Measurements from ENCODE around the gene ZNF157. TPM values are rescaled to one million over a fixed set of nuclear protein-coding genes. Genes with fewer than 3 reads are reported as not detected.

Gene ZNF157
- total RNA-seq, 1 experiment from 2014 or later, result not detected

DNA sequence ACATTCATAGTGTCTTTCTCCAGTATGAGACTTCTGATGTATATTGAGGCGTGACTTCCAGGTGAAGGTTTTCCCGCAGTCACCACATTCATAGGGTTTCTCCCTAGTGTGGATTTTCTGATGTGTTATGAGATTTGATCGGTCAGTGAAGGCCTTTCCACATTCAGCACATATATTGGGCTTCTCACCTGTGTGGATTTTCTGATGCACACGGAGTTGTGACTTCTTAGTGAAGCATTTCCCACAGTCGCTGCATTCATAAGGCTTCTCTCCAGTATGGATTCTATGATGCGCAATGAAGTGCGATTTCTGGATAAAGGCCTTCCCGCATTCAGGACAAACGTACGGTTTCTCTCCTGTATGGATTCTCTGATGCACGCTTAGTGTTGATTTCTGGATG is 77.2 kb downstream of the ZNF157 start:
- Mint-ChIP-seq H3K9me3 (ENCODE audit: low read depth, unreplicated experiment) (peaks cover 7% of the 10 kb centered on the region), H3K4me1 (ENCODE audit: low read depth, unreplicated experiment) (no peaks in the 10 kb centered on the region)
- BruUV-seq (replicated peaks), result no TSS peak

DNA sequence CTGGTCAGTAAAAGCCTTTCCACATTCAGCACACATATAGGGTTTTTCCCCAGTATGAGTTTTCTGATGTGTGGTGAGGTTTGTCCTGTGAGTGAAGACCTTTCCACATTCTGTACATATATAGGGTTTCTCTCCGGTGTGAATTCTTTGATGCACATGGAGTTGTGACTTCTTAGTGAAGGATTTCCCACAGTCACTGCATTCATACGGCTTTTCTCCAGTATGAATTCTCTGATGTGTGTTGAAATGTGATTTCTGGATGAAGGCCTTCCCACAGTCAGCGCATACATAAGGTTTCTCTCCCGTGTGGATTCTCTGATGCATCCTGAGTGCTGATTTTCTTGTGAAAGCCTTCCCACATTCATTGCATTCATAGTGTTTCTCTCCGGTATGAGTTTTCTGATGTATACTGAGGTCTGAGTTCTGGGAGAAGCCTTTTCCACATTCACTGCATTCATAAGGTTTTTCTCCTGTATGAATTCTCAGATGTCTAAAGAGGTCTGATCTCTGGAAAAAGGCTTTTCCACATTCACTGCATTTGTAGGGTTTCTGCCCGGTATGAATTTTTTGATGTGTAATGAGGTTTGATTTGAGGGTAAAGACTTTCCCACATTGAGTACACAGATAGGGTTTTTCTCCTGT is 77.9 kb downstream of the ZNF157 start:
- no peak overlapping the region for H3K27ac Mint-ChIP-seq (ENCODE audit: unreplicated experiment)
- no peak for TF ChIP-seq CTCF (IDR thresholded peaks at IDR 0.05; ENCODE audit: unreplicated experiment)
- no peak overlapping the region for H3K4me3 Mint-ChIP-seq (ENCODE audit: low read depth, unreplicated experiment)
- no TSS peak for BruUV-seq (replicated peaks)
- no peaks in the 10 kb centered on the region for H3K4me1 Mint-ChIP-seq (ENCODE audit: low read depth, unreplicated experiment)
- no peak for DNase-seq
- H3K27me3 Mint-ChIP-seq (ENCODE audit: unreplicated experiment), result no peaks in the 10 kb centered on the region
- intact Hi-C loops (cut with micrococcal nuclease; ENCODE audit: unreplicated experiment), result no loop called here
- H3K9me3 Mint-ChIP-seq (ENCODE audit: low read depth, unreplicated experiment), result peaks cover 7% of the 10 kb centered on the region
- peaks cover 19% of the 10 kb centered on the region for H3K36me3 Mint-ChIP-seq (ENCODE audit: insufficient read depth, unreplicated experiment)
- CTCF ChIA-PET, result no interaction called here

More for the DNA sequence above, 77.2 kb downstream of the ZNF157 start:
- Mint-ChIP-seq H3K36me3 (ENCODE audit: insufficient read depth, unreplicated experiment) (peaks cover 13% of the 10 kb centered on the region), H3K4me3 (ENCODE audit: low read depth, unreplicated experiment) (no peak overlapping the region), H3K27ac (ENCODE audit: unreplicated experiment) (no peak overlapping the region), H3K27me3 (ENCODE audit: unreplicated experiment) (no peaks in the 10 kb centered on the region)
- intact Hi-C loops (cut with micrococcal nuclease; ENCODE audit: unreplicated experiment), result no loop called here
- no peak for TF ChIP-seq CTCF (IDR thresholded peaks at IDR 0.05; ENCODE audit: unreplicated experiment)
- CTCF ChIA-PET, result no interaction called here
- DNase-seq, result no peak

DNA sequence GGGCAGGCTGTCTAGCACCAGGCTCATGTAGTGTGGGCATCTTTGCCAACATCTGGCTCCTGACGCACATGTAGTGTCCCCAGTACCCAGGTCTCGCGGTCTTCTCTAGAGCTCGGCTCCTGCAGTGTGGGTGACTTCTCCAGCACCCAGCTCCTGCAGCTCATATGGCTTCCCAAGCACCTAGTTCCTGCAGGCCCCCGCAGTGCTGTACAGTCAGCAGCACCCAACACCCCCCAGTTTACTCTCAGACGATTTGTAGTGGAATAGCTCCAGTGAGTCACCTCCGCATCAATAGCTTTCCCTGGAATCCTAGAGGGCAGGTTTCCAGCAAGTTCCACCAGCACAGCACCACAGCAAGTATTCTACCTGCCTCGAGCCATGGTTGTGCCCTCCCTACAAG is 81.7 kb downstream of the ZNF157 start:
- TF ChIP-seq CTCF (IDR thresholded peaks at IDR 0.05; ENCODE audit: unreplicated experiment), result no peak
- H3K36me3 Mint-ChIP-seq (ENCODE audit: insufficient read depth, unreplicated experiment), result peaks cover 37% of the 10 kb centered on the region

GRCh38 chrX:47456080-47456479 is 85.7 kb downstream of the ZNF157 start:
- no peak overlapping the region for H3K4me3 Mint-ChIP-seq (ENCODE audit: low read depth, unreplicated experiment)
- no peak overlapping the region for H3K27ac Mint-ChIP-seq (ENCODE audit: unreplicated experiment)
- peaks cover 28% of the 10 kb centered on the region for H3K36me3 Mint-ChIP-seq (ENCODE audit: insufficient read depth, unreplicated experiment)
- peaks cover 10% of the 10 kb centered on the region for H3K9me3 Mint-ChIP-seq (ENCODE audit: low read depth, unreplicated experiment)
- BruUV-seq (replicated peaks), result no TSS peak
- H3K27me3 Mint-ChIP-seq (ENCODE audit: unreplicated experiment), result no peaks in the 10 kb centered on the region
- intact Hi-C loops (cut with micrococcal nuclease; ENCODE audit: unreplicated experiment), result no loop called here
- H3K4me1 Mint-ChIP-seq (ENCODE audit: low read depth, unreplicated experiment), result no peaks in the 10 kb centered on the region
- CTCF ChIA-PET, result interaction anchor here (0.9 kb wide), 1 partner anchor 13 kb away, joined by 3 read pairs; no protein-coding TSS in a partner anchor
- DNase-seq, result no peak
- no peak for TF ChIP-seq CTCF (IDR thresholded peaks at IDR 0.05; ENCODE audit: unreplicated experiment)

More for the DNA sequence above, 81.7 kb downstream of the ZNF157 start:
- Mint-ChIP-seq H3K27ac (ENCODE audit: unreplicated experiment) (no peak overlapping the region), H3K4me3 (ENCODE audit: low read depth, unreplicated experiment) (no peak overlapping the region), H3K9me3 (ENCODE audit: low read depth, unreplicated experiment) (peaks cover 13% of the 10 kb centered on the region), H3K27me3 (ENCODE audit: unreplicated experiment) (no peaks in the 10 kb centered on the region), H3K4me1 (ENCODE audit: low read depth, unreplicated experiment) (no peaks in the 10 kb centered on the region)
- BruUV-seq (replicated peaks), result no TSS peak
- no peak for DNase-seq
- intact Hi-C loops (cut with micrococcal nuclease; ENCODE audit: unreplicated experiment), result no loop called here
- CTCF ChIA-PET, result no interaction called here
